Measurements from ENCODE around the gene ECT2. TPM values are rescaled to one million over a fixed set of nuclear protein-coding genes. Genes with fewer than 3 reads are reported as not detected.

The ECT2 gene
- total and polyA plus RNA-seq, 2 of the 8 experiments (the other 6 are each of a cell fraction or from before 2014, with no cell fraction given), result 19.5 to 88.7 TPM

DNA sequence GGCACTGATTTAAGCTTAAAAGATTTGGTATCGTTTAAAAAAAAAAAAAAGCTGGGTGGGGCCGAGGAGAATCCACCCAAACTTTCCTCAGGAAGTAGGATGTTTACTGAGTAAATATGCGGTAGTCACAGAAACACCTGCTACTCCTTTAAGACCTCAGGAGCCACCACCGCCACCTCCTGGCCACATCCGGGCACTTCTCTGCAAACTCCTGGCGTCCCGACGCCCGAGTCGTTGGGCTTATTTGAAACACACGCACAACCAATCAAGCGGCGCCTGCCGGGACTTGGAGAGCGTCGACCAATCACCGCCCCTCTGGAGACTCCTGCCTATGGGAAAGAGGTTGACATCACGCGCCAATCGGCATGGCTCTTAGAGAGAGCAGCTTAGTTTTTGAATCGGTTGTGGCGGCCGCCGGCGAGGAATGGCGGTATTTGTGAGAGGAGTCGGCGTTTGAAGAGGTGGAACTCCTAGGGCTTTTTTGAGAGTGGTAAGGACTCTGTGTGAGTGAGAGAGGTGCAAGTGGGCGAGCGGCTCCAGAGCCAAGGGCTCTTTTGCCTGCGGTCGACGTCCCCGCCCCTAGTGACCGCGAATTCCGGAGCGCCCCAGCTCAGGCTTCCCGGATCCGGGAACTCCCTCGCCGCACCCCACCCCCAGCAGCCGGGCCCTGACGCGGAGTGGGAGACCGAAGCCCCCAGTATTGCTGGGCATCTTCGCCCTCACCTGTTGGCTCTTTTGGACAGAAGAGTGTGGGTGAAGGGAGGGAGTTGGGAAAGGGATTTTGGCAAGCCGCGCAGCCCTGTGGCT lies at the start of gene ECT2 (continued):
- TF ChIP-seq, protein P1, sequence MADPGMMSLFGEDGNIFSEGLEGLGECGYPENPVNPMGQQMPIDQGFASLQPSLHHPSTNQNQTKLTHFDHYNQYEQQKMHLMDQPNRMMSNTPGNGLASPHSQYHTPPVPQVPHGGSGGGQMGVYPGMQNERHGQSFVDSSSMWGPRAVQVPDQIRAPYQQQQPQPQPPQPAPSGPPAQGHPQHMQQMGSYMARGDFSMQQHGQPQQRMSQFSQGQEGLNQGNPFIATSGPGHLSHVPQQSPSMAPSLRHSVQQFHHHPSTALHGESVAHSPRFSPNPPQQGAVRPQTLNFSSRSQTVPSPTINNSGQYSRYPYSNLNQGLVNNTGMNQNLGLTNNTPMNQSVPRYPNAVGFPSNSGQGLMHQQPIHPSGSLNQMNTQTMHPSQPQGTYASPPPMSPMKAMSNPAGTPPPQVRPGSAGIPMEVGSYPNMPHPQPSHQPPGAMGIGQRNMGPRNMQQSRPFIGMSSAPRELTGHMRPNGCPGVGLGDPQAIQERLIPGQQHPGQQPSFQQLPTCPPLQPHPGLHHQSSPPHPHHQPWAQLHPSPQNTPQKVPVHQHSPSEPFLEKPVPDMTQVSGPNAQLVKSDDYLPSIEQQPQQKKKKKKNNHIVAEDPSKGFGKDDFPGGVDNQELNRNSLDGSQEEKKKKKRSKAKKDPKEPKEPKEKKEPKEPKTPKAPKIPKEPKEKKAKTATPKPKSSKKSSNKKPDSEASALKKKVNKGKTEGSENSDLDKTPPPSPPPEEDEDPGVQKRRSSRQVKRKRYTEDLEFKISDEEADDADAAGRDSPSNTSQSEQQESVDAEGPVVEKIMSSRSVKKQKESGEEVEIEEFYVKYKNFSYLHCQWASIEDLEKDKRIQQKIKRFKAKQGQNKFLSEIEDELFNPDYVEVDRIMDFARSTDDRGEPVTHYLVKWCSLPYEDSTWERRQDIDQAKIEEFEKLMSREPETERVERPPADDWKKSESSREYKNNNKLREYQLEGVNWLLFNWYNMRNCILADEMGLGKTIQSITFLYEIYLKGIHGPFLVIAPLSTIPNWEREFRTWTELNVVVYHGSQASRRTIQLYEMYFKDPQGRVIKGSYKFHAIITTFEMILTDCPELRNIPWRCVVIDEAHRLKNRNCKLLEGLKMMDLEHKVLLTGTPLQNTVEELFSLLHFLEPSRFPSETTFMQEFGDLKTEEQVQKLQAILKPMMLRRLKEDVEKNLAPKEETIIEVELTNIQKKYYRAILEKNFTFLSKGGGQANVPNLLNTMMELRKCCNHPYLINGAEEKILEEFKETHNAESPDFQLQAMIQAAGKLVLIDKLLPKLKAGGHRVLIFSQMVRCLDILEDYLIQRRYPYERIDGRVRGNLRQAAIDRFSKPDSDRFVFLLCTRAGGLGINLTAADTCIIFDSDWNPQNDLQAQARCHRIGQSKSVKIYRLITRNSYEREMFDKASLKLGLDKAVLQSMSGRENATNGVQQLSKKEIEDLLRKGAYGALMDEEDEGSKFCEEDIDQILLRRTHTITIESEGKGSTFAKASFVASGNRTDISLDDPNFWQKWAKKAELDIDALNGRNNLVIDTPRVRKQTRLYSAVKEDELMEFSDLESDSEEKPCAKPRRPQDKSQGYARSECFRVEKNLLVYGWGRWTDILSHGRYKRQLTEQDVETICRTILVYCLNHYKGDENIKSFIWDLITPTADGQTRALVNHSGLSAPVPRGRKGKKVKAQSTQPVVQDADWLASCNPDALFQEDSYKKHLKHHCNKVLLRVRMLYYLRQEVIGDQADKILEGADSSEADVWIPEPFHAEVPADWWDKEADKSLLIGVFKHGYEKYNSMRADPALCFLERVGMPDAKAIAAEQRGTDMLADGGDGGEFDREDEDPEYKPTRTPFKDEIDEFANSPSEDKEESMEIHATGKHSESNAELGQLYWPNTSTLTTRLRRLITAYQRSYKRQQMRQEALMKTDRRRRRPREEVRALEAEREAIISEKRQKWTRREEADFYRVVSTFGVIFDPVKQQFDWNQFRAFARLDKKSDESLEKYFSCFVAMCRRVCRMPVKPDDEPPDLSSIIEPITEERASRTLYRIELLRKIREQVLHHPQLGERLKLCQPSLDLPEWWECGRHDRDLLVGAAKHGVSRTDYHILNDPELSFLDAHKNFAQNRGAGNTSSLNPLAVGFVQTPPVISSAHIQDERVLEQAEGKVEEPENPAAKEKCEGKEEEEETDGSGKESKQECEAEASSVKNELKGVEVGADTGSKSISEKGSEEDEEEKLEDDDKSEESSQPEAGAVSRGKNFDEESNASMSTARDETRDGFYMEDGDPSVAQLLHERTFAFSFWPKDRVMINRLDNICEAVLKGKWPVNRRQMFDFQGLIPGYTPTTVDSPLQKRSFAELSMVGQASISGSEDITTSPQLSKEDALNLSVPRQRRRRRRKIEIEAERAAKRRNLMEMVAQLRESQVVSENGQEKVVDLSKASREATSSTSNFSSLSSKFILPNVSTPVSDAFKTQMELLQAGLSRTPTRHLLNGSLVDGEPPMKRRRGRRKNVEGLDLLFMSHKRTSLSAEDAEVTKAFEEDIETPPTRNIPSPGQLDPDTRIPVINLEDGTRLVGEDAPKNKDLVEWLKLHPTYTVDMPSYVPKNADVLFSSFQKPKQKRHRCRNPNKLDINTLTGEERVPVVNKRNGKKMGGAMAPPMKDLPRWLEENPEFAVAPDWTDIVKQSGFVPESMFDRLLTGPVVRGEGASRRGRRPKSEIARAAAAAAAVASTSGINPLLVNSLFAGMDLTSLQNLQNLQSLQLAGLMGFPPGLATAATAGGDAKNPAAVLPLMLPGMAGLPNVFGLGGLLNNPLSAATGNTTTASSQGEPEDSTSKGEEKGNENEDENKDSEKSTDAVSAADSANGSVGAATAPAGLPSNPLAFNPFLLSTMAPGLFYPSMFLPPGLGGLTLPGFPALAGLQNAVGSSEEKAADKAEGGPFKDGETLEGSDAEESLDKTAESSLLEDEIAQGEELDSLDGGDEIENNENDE (IDR thresholded peaks at IDR 0.05; ENCODE audit: insufficient replicate concordance, low read length), result no peak
- TF ChIP-seq, protein P2, sequence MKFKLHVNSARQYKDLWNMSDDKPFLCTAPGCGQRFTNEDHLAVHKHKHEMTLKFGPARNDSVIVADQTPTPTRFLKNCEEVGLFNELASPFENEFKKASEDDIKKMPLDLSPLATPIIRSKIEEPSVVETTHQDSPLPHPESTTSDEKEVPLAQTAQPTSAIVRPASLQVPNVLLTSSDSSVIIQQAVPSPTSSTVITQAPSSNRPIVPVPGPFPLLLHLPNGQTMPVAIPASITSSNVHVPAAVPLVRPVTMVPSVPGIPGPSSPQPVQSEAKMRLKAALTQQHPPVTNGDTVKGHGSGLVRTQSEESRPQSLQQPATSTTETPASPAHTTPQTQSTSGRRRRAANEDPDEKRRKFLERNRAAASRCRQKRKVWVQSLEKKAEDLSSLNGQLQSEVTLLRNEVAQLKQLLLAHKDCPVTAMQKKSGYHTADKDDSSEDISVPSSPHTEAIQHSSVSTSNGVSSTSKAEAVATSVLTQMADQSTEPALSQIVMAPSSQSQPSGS (IDR thresholded peaks at IDR 0.05; ENCODE audit: low read length), result peak; percentile 47; the same call in 1 of the 2 replicates
- TF ChIP-seq, protein P3, sequence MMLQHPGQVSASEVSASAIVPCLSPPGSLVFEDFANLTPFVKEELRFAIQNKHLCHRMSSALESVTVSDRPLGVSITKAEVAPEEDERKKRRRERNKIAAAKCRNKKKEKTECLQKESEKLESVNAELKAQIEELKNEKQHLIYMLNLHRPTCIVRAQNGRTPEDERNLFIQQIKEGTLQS (IDR thresholded peaks at IDR 0.05; ENCODE audit: insufficient read depth, low read depth, low read length), result no peak
- TF ChIP-seq EZH2 (IDR thresholded peaks at IDR 0.05; ENCODE audit: low read depth, low read length, severe bottlenecking) (no peak), CEBPB (IDR thresholded peaks at IDR 0.05; ENCODE audit: low read depth, low read length) (no peak), CHD2 (IDR thresholded peaks at IDR 0.05; ENCODE audit: low read length) (peak; percentile 64)
